GM19023 (cell line): ENCODE results near the gene RECQL5.

Experiments used
- ATAC-seq: cut with Tn5 transposase; IDR thresholded peaks from one replicate; pipeline ENCODE4 v1.9.1; 2021; ENCODE audit warnings: mild to moderate bottlenecking, moderate library complexity; ENCODE audit not compliant: unreplicated experiment

RECQL5 gene

DNA sequence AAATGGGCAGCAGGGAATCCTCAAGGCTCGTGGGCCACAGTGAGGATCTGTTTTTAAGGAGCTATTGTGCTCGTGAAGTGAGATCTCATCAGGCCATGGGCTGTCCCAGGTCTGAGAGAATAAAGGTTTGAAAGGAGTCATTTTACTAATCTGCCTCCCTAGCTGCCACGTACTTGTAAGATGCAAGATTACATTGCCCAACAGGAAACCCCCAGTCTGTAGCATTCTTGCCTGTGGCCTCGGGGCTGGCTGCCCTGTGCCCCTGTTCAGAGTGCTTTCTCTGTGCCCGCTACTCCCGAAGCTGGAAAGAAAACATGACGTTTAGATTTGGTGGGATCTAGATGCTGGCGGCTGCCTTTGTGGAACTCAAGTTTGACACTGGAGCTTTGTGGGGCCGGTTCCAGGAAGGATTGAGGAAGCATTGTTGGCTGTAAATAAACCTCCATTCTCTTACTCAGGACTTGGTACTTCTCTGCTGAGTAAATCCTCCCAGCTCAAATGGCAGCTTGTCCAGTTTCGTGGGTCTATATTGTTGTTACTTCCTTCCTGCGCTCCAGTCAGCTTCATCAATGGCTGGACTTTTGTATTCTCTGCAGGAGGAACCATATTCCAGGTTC, 21.4 kb upstream of the RECQL5 start:
- no peak for ATAC-seq

DNA sequence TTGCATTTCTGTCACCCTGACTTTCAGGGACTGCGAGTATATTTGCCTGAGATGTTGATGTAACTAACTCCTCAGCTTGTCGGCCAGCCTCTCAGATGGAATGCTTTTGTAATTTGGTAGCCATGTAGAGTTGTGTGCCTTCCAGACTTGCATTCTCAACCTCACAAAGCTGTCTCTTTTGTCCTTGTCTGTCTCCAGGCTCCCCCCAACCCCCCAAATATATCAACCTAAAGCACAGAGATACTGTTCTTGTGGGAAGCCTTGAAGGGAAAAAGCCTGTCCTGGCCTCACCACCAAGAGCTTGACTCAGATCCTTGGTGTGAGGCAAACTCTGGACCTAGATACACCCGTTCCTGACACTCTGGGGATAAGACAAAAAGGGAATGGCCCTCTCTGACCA, 18.5 kb upstream of the RECQL5 start:
- no peak for ATAC-seq

DNA sequence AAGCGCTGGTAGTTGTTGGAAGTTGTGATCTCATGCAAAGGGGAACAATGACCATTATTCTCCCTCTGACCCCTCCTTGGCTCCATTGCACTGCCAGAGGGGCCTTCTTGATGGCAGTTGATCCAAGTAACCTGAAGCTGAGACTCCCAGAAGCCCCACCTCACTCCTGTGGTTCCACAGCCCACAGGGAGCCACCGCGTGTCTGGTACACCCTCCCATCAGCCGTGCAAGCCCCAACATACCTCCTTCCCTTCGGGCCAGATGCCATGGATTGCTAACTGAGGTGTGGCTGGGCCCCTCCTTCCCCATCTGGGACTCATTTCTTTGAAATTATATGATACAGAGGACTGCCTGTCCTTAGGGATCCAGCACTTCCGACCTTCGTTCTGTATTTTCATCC, 18.0 kb upstream of the RECQL5 start:
- ATAC-seq: no peak

DNA sequence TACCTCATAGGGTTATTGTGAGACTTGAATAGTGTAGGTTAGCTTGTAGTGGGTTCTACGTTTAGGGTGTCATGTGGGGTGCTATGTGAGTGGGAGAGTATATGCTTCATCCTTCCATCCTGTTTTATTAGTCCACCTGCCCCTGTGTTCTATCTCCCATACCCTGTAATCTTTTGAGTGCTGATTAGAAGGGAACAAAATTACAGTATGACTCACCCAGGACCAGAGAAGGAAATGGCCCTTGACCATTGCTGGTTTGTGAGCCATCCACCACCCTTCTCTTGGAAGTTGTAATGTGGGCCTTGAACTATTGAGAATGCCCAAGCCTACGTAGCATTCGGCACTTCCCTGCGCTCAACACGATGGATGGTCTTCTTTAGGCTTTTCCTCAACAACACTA, 17.3 kb upstream of the RECQL5 start:
- no peak for ATAC-seq

DNA sequence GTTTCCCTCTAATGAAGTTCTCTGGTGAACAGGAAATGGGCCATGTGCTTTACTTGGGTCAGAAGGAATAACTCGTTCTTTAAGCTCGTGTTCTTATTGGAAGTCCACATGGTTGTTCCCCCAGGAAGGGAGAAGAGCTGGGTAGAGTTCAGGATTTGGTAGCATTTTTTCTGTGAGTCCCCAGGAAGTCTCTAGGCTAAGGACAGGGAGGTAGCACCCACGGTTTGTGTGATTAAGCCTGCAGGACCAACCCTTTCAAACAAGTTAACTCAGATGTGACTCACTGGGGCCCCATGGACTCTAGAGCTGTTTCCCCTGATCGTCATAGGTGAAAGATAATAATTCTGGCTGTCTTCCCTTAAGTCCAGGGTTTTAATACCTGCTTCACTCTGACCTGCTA, 16.6 kb upstream of the RECQL5 start:
- no peak for ATAC-seq

DNA sequence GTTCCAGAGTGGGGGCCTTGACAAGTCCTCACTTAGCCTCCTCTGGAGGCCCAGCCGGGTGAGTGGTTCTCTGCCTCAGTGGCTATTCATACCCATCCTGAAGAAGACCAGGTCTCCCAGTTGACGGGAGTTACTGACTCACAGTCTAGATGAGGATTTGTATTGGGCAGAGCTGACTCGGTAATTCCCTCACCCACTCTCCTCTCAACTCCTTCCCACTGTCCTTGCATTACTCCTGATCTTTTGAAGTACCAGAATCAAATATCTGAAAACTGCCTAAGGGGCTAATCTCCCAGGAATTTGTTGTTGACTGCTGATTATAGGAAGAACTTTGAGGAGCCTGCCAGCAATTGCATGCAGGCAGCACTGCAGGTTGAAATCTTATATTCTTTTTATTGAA, 14.3 kb upstream of the RECQL5 start:
- ATAC-seq: no peak

DNA sequence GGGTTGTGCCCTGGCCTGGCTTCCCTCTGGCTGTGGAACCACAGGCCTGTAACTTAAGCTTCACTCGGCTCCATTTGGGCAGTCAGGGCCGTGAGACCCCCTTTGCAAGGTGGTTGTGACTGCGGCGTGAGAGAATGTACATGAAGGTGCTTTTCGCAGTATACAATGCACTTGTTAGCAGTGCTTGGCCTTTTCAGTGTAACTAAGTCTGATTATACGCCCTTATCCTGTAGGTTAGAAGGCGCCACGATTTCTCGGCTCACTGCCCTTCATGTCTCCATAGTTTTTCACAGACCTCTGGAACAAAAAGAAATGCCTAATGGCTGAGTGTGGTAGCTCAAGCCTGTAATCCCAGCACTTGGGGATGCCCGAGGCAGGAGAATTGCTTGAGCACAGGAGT, 13.5 kb upstream of the RECQL5 start:
- ATAC-seq: no peak

DNA sequence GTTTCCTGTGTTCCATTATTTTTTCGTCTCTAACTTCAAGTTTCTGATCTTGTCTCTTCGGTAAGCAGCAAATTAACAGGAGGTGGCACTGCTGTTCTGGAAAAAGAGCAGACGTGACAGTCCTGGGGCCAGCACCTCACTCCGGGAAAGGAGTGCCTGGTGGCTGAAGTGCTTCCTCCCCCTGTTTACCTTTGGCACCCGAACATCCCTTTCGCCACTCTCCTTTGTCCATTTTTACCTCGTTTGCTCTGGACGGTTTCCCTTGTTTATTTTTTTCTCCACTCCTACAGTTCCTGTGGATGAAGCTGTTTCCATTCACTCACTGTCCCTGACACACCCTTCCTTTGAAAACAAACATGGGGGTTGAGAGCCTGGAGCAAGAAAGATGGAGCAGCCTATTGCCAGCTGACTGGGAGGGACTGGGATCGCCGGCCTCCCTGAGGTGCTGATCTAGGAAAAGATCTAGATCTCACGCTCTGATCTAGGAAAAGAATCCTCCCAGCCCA, 12.8 kb upstream of the RECQL5 start:
- no peak for ATAC-seq

DNA sequence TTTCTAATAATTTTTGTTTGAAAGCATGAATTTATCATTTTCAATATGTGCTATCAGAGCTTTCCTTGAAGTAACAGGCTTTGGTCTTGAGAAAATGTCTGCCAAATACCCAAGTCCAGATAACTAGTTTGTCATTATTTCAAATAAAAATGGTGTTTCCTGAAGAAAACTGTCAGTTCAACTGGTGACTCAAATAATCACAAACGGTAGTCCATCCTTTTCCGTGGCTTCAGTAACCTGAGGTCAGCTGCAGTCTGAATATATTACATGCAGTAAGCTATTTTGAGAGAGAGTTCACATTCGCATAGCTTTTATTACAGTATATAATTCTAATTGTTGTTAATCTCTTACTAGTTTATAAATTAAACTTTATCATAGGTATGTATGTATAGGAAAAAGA, 9.5 kb upstream of the RECQL5 start:
- ATAC-seq: no peak

DNA sequence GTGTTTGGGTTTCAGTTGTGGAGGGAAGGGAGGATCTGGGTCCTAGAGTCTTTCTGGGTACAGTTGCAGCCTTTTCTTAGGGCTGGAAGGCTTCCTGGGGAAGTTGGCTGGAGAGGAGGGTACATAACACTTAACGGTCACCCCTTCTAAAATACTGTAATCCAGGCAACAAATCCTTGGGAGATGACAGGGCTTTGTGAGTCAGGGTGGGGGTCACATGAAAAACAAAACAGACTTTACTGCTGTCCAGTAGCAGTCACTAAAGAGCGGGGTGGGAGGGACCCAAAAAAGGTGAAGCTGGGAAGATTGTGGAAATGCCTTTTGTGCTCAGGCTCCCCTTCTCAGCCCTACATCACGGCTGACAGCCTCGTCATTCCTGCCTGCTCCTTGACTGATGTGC, 6.5 kb upstream of the RECQL5 start:
- ATAC-seq: no peak

DNA sequence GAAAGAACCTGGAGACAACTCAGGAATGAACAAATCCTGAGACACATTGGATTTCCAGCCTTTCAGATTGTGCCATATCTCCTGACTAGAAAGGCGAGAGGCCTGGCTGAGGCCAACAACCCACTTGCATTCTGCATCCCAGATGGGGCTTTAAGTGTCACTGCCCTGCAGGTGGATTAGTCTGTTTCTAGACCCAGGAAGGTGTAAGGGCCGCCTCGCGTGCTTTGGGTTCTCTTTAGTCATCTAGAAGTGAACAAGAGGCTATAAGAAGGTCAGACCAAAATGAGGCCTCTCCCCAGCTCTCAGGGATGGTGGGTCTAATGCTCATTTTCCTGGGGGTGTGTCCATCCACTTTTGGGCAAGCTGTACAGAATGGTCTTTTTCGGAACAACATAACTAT, 5.1 kb upstream of the RECQL5 start:
- ATAC-seq: no peak

DNA sequence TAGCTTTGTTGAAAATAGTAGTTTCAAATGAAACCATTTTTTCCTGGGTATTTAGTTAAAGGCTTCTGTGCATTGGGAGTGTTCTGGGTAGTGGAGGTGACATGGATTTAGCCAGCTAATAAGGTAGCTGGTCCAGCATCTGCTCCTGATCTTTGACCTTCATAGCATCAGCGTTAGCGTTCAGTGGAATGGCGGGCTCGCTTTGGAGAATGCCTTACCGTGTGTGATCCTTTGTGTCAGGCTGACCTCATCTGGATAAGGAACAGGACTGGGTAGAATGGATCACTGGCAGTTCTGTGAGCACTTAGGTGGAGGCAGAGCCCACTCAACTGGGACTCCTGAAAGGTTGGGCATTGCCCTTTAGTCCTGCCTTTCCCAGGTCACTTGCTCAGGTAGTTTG, 3.9 kb upstream of the RECQL5 start:
- no peak for ATAC-seq

DNA sequence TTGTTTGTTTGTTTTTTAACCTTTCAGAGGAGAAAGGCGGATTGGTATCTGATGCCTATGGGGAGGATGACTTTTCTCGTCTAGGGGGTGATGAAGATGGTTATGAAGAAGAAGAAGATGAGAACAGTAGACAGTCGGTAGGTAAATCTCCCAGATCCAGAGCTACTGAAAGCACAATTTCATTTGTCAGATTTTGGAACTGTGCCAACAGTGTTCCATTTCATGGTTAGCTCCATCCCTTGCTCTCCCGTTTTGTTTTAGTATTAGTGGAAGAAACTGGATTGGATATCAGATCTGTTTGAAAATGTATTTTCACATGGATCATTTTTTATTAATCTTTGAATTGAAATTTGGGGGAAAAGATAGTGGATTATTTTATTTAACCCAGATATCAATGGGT, 1.5 kb upstream of the RECQL5 start:
- ATAC-seq: no peak

DNA sequence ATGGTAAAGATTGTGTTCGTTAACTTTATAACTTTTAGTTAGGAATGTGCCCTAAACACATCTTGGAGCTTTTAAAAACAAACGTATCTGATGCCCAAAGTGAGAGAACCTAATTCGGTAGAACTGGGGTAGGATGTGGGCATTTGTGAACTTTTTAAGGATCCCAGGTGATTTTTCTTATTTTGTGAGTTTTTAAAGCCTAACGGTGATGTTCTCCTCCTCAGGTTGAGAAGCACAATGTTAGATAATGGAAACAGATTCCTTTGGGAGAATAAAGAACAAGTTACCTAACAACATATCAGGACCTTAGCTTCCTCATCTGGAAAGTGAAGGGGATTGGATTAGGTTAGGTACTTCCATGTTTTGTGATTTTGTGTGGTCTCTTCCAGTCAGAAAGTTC, 871 bp upstream of the RECQL5 start:
- ATAC-seq: no peak

DNA sequence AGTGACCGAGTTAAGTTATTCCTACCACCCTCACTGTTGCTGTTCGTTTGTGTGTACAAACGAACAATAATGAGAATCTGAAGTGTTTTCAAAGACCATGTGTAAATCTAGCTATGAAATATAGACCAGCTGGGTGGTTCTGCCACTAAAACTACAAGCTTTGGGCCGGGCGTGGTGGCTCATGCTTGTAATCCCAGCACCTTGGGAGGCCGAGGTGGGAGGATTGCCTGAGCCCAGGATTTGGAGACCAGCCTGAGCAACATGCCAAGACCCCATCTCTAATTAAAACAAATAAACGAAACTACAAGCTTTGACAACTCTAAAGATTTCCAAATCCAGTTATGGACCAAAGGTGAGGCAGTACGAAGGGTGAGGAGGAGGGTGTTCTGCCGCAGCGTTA, 973 bp downstream of the RECQL5 start:
- ATAC-seq: no peak

DNA sequence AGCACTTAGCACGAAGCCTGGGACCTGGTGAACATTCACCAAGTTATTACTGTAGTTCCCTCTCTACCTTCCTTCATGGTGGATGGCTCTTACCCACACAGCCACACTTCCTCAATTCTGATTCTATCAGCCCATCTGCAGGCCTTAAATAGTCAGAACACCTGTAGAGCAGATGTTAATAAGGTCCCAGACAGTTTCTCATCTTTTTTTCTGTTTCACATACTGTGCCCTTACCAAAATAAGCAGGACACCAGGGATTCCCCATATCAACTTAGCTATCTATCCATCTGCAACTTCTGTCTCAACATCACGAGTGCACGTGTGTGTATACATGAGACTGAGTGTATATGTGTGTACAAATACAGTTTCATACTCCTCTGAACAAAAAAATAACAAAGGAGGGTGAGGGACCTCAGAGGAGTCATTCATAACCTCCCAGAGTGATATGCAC, 2.8 kb downstream of the RECQL5 start:
- ATAC-seq: peak; percentile 68

DNA sequence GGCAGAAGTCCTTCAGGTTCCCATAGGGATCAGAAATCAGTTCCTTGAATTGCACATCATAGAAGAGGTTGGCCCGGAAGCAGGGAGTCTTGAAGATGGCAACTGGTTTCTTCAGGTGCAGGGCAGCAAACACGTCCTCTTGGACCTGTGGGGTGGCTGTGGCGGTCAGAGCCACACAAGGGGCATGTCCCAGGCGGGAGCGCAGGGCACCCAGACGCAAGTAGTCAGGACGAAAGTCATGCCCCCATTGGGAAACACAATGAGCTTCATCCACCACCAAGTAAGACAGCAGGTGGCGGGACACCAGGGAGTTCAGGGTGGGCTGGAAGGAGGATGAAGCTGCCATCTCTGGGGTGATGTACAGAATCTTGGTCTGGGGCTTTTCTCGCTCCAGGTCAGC, 4.4 kb downstream of the RECQL5 start:
- no peak for ATAC-seq

DNA sequence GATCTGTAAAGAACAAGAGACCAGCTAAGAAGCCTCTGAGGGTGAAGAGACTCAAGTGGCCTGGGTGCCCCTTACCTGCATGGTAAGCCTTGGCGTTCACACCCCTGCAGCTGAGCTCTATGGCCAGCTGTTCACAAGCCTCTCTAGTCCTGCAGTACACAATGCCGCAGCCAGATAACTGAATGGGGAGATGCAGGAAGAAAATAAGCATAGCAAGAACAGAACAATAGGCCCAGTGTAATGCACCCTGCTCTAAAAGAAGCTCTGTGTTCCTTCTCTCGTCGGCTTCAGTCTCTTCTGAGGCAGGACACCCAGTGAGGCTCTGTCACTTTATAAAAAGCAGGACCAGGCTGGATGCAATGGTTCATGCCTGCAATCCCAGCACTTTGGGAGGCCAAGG, 5.4 kb downstream of the RECQL5 start:
- no peak for ATAC-seq

DNA sequence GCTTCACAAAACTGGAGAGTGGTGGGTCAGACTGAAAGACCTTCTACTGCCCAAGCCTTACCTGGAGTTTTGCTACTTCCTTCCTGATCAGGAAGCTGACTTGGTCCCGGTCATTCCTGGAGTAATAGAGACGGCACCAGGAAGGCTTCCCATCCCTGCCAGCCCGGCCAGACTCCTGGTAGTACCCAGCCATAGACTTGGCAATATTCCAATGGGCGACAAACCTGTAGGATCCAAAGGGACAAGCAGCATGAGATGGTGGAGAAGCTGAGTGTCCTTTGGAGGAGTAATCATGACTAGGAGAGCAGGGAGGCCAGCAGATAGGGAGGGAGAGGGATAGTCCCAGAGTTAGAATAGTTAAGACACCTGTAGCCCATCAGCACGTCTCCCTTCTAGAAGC, 8.7 kb downstream of the RECQL5 start:
- ATAC-seq: no peak

DNA sequence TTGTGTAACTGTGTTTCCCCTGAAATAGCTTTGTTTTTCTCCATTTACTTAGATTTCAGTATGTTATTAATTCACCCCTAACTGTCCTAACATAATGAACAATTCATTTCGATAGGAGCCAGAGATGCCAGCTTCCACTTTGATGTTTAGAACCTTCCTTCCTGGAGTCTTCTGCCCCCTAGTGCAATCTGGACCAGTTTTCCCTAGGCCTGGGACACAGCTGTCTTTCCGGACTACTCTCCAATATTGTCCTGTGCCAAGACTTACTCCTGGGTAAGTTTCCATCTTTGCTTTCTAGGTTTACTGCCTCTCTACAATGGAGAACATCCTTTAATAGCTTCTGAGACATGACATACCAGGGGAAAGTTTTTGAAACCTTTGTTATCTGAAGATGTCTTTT, 12.8 kb downstream of the RECQL5 start:
- ATAC-seq: no peak

DNA sequence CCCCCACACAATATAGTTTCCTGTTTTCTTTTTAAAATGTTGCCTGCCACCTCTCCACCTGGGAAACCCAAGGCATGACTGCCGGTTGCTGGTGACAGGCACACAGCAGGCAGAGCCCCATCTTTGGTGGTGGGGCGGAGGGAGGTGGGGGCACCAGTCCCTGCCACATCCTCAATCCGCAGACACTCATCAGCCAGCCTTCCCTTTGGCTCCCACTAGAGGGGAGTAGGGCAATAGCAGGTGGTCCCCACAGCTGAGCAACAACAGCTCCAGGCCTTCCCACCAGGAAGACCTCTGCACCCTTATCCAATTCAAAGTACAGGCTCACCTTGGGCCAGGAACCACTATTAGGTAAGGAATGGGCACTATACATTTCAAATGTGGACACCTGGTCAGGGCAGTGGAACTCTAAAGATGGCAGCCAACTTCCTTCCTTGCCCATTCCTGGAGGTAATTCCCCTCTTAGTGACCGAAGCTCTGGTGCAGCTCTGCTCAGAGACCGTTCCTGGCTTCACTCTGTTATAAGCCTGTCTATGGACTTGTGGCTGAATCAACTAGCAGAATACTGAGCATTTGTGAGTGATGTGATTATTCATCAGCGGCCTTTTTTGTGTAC, 13.9 kb downstream of the RECQL5 start:
- ATAC-seq: no peak

DNA sequence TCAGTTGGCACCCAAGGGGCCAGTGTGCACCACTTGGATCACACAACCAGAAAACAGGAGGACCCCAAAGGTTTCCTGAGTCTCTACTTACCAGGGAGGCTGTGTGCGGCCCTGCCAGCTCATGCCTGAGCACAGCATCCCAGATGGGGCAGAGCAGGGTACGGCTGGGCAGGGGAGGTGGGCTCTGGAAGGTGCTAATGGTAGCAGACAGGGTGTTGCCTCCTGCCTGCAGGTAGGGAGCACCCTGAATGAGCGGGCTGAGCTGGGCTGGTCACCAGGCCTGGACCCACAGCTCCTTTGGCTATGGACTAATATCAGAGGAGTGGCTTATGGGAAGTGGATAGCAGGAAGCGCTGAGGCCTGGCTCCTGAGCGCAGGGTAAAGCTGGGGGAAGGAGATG, 14.6 kb downstream of the RECQL5 start:
- ATAC-seq: no peak

DNA sequence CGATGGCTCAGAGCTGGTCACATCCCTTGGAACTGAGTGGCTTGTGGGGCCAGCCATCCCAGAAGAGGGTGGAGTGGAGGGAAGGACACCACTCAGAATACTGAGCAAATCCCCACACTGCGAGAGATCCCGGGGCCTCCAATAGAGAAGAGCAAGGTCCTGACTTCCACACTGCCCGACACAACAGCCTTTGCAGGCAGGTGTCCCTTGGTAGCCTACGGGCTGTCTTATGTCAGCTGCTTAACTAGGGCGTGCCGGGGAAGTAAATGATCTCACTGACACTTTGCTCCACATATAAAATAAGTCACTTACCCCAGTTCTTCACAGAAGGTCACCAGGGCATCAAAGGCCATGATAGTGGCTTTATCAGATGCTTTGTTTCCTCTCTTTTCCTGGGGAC, 16.1 kb downstream of the RECQL5 start:
- no peak for ATAC-seq
